ENCODE results near the gene LRRC15.

Gene LRRC15
- total RNA-seq, result 0 to 0.12 (median 0) reads per million in 9 experiments

DNA sequence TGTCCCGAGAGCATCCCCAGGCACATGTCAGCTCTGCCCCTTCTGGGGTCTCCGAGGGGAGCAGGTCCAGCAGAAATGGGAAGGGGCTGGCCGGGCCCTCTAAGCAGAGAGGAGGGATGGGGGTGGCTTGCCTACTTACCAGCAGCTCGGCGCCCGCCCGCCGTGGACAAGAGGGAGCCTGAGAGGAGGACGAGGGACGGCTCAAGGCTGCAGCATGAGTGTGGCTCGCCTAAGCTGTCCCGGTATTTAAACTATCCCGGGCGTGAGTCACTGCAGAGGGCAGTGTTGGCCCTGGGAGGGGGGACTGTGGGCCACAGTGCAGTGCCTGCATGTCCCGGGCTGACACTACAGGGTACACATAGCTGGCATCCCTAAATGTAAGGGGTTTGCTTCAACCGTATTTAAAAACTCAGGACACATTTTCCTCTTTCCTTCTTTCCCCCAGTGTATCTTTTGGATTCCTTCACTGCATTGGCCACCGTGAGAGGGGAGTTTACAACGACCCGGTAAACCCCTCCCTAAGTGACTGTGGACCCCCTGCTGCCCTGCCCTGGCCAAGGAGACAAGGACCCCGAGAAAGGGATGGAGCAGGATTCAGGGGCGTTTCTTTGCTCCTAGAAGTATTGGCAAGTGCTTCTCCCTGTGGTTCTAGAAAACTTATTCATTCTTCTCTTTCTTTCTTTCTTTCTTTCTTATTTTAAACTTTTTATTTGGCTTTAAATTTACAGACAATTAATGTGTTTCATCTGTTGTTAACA is at the start of gene LRRC15:
LRRC15 (minus strand) TSS at position 222 of the 758 bp plus-strand sequence. CDS start 8,700 bp downstream, outside the sequence.
- ATAC-seq (replicated peaks) (no peak), DNase-seq (no peak)
- Mint-ChIP-seq H3K4me3 (no peak within 1 kb of the TSS), H3K9me3 (no peaks in the 10 kb centered on the region), H3K27me3 (peaks cover 51 to 83% of the 10 kb centered on the region in 2 donors), H3K27ac (no peak within 1 kb of the TSS), H3K4me1 (ENCODE audit: low read depth in 2 of 2) (peaks cover 3% of the 10 kb centered on the region in 2 donors), H3K36me3 (ENCODE audit: insufficient read depth) (no peaks in the 10 kb centered on the region)

DNA sequence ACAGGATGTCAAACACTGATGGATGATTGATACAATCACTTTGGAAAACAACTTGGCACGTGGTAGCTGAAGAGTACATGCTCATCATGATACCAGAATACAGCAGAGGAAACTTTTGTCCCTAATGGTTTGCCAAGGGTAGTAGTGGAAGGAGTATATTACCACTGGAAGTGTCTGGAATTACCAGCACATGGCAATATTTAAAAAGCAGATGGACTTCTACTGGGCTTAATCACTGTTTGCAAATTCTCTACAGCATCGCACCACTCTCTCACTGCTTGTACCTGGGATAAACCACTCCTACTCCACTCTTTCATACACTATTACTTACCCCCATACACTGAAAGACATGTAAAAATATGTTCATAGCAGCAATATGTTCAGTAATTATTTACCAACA is 49.1 kb upstream of the LRRC15 start:
- H3K27me3 Mint-ChIP-seq, result no peaks in the 10 kb centered on the region
- H3K36me3 Mint-ChIP-seq (ENCODE audit: insufficient read depth), result peaks cover 16% of the 10 kb centered on the region

GRCh38 chr3:194407423-194407822 is 37.9 kb upstream of the LRRC15 start:
- Mint-ChIP-seq H3K4me3 (no peak overlapping the region), H3K9me3 (no peaks in the 10 kb centered on the region)

More for the DNA sequence above, 49.1 kb upstream of the LRRC15 start:
- no peak for DNase-seq
- Mint-ChIP-seq H3K4me3 (no peak overlapping the region), H3K9me3 (no peaks in the 10 kb centered on the region), H3K27ac (no peak overlapping the region), H3K4me1 (ENCODE audit: low read depth in 2 of 2) (no peaks in the 10 kb centered on the region)
- ATAC-seq (replicated peaks), result no peak

GRCh38 chr3:194405766-194406165 is 36.2 kb upstream of the LRRC15 start:
- ATAC-seq (replicated peaks) (no peak), DNase-seq (no peak)
- Mint-ChIP-seq H3K36me3 (ENCODE audit: insufficient read depth) (peaks cover 33% of the 10 kb centered on the region), H3K4me3 (no peak overlapping the region), H3K9me3 (no peaks in the 10 kb centered on the region), H3K27ac (peak overlapping the region in 1 of 2 donors; percentile 41), H3K27me3 (no peaks in the 10 kb centered on the region), H3K4me1 (ENCODE audit: low read depth in 2 of 2) (no peaks in the 10 kb centered on the region)

More at GRCh38 chr3:194407423-194407822, 37.9 kb upstream of the LRRC15 start:
- H3K27ac Mint-ChIP-seq, result no peak overlapping the region
- DNase-seq, result no peak
- no peaks in the 10 kb centered on the region for H3K27me3 Mint-ChIP-seq
- peaks cover 35% of the 10 kb centered on the region for H3K36me3 Mint-ChIP-seq (ENCODE audit: insufficient read depth)
- no peaks in the 10 kb centered on the region for H3K4me1 Mint-ChIP-seq (ENCODE audit: low read depth in 2 of 2)
- no peak for ATAC-seq (replicated peaks)

- Mint-ChIP-seq H3K4me1 (ENCODE audit: low read depth in 2 of 2) (peaks cover 3 to 4% of the 10 kb centered on the region in 2 donors), H3K9me3 (no peaks in the 10 kb centered on the region), H3K27me3 (peaks cover 0 to 5% of the 10 kb centered on the region in 2 donors), H3K36me3 (ENCODE audit: insufficient read depth) (peaks cover 21% of the 10 kb centered on the region), H3K27ac (no peak overlapping the region), H3K4me3 (no peak overlapping the region)
- DNase-seq (peak; percentile 32 to 53 (median 41)), ATAC-seq (replicated peaks) (peak; percentile 49)
Measured at GRCh38 chr3:194404365-194405140, 35.0 kb upstream of the LRRC15 start.

GRCh38 chr3:194401868-194402329 is 32.4 kb upstream of the LRRC15 start:
- ATAC-seq (replicated peaks) (no peak), DNase-seq (no peak)
- Mint-ChIP-seq H3K4me3 (no peak overlapping the region), H3K36me3 (ENCODE audit: insufficient read depth) (peaks cover 11% of the 10 kb centered on the region), H3K4me1 (ENCODE audit: low read depth in 2 of 2) (peaks cover 19 to 21% of the 10 kb centered on the region in 2 donors), H3K27me3 (peaks cover 9 to 22% of the 10 kb centered on the region in 2 donors), H3K9me3 (no peaks in the 10 kb centered on the region), H3K27ac (no peak overlapping the region)

DNA sequence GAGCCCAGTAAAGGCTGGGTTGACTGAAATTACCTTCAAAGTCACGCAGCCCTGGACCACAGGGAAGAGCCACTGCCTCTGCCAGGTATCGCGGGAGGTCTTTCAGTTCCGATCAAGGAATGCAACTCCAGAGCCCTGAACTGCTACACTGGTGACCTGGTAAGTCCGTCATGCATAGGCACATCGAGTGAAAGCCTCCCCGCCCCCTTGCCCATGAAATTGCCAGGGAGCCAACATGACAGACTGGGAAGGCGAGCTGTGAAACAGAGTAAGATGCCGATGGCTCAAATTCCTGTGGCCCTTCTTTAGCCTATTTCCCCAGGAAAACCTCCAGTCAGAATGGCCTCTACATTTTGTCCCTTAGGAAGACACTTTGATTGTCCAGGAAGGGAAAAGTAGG is 31.8 kb upstream of the LRRC15 start:
- H3K36me3 Mint-ChIP-seq (ENCODE audit: insufficient read depth), result peaks cover 14% of the 10 kb centered on the region
- H3K4me1 Mint-ChIP-seq (ENCODE audit: low read depth in 2 of 2), result peaks cover 19 to 21% of the 10 kb centered on the region in 2 donors
- H3K4me3 Mint-ChIP-seq, result no peak overlapping the region
- no peaks in the 10 kb centered on the region for H3K9me3 Mint-ChIP-seq
- no peak overlapping the region for H3K27ac Mint-ChIP-seq
- no peak for DNase-seq
- peaks cover 9 to 23% of the 10 kb centered on the region in 2 donors for H3K27me3 Mint-ChIP-seq
- ATAC-seq (replicated peaks), result no peak

DNA sequence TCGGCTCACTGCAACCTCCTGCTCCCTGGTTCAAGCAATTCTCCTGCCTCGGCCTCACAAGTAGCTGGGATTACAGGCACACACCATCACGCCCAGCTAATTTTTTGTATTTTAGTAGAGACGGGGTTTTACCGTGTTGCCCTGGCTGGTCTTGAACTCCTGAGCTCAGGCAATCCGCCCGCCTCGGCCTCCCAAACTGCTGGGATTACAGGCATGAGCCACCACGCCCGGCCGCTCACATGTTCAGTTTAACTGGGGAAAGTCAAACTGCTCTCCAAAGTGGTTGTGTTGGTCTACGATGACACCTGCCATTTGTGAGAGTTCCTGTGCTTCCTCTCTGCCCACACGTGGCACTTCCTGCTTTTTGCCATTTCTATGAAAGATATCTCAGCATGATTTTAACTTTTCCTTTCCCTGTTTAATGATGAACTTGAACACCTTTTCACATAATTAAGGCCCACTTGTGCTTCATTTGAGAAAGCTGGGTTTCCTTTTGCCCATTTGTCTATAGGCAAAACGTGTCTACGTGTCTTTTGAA is 30.4 kb upstream of the LRRC15 start:
- peaks cover 21 to 25% of the 10 kb centered on the region in 2 donors for H3K4me1 Mint-ChIP-seq (ENCODE audit: low read depth in 2 of 2)
- ATAC-seq (replicated peaks), result no peak
- H3K9me3 Mint-ChIP-seq, result no peaks in the 10 kb centered on the region
- no peak overlapping the region for H3K27ac Mint-ChIP-seq
- H3K4me3 Mint-ChIP-seq, result no peak overlapping the region
- H3K27me3 Mint-ChIP-seq, result peaks cover 17 to 34% of the 10 kb centered on the region in 2 donors
- peaks cover 10% of the 10 kb centered on the region for H3K36me3 Mint-ChIP-seq (ENCODE audit: insufficient read depth)
- DNase-seq, result no peak

GRCh38 chr3:194399166-194399565 is 29.6 kb upstream of the LRRC15 start, which contains the start of gene GP5:
Gene GP5 (minus strand): TSS chr3:194399266. CDS start chr3:194398282, 984 bp downstream.
- H3K27ac Mint-ChIP-seq, result no peak within 1 kb of the TSS
- no peak for ATAC-seq (replicated peaks)
- no peak for DNase-seq
- no peaks in the 10 kb centered on the region for H3K9me3 Mint-ChIP-seq
- H3K27me3 Mint-ChIP-seq, result peaks cover 17 to 34% of the 10 kb centered on the region in 2 donors
- H3K36me3 Mint-ChIP-seq (ENCODE audit: insufficient read depth), result peaks cover 7% of the 10 kb centered on the region
- H3K4me3 Mint-ChIP-seq, result peak within 1 kb of the TSS; percentile 77 to 89
- H3K4me1 Mint-ChIP-seq (ENCODE audit: low read depth in 2 of 2), result peaks cover 21 to 25% of the 10 kb centered on the region in 2 donors

DNA sequence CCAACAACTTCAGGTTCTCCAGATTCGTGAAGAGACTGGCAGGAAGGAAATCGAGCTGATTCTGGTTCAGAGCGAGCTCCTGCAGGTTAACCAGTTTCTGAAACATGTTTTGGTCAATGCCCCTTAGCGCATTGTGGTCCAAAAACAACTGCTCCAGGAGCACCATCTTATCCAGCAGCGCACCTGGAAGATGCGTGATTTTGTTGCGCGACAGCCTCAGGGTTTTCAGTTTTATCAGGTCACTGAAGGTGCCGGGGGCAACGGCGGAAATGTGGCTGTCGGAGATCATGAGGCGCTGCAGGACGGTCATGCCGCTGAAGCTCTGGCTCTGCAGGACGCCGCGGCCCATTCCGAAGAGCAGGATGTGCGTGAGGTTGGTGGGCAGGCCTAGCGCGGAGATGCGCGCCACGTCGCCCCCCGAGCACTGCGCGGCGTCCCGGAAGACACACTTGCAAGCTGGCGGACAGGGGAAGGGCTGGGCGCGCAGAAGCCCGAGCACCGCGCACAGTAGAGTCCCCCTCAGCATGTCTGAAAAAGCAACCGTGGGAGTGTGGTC is 28.3 kb upstream of the LRRC15 start:
- H3K4me3 Mint-ChIP-seq, result peak overlapping the region; percentile 77 to 89
- peaks cover 7% of the 10 kb centered on the region for H3K36me3 Mint-ChIP-seq (ENCODE audit: insufficient read depth)
- ATAC-seq (replicated peaks) (peak; percentile 51), DNase-seq (peak in 1 of 3 experiments; percentile 12)
- no peaks in the 10 kb centered on the region for H3K9me3 Mint-ChIP-seq
- H3K27me3 Mint-ChIP-seq, result peaks cover 17 to 34% of the 10 kb centered on the region in 2 donors
- H3K27ac Mint-ChIP-seq, result peak overlapping the region in 1 of 2 donors; percentile 57
- H3K4me1 Mint-ChIP-seq (ENCODE audit: low read depth in 2 of 2), result peaks cover 21 to 25% of the 10 kb centered on the region in 2 donors

GRCh38 chr3:194396859-194397756 is 27.6 kb upstream of the LRRC15 start:
- ATAC-seq (replicated peaks) (peak; percentile 62), DNase-seq (peak in 1 of 3 experiments; percentile 10)
- H3K9me3 Mint-ChIP-seq, result no peaks in the 10 kb centered on the region
- peaks cover 21 to 25% of the 10 kb centered on the region in 2 donors for H3K4me1 Mint-ChIP-seq (ENCODE audit: low read depth in 2 of 2)
- peaks cover 7% of the 10 kb centered on the region for H3K36me3 Mint-ChIP-seq (ENCODE audit: insufficient read depth)
- peak overlapping the region; percentile 77 to 89 for H3K4me3 Mint-ChIP-seq
- H3K27ac Mint-ChIP-seq, result peak overlapping the region in 1 of 2 donors; percentile 57
- peaks cover 17 to 34% of the 10 kb centered on the region in 2 donors for H3K27me3 Mint-ChIP-seq

- ATAC-seq (replicated peaks) (no peak), DNase-seq (no peak)
- no peak overlapping the region for H3K27ac Mint-ChIP-seq
- H3K9me3 Mint-ChIP-seq, result no peaks in the 10 kb centered on the region
- peaks cover 7% of the 10 kb centered on the region for H3K36me3 Mint-ChIP-seq (ENCODE audit: insufficient read depth)
- H3K4me1 Mint-ChIP-seq (ENCODE audit: low read depth in 2 of 2), result peaks cover 21 to 25% of the 10 kb centered on the region in 2 donors
- peak overlapping the region; percentile 77 to 89 for H3K4me3 Mint-ChIP-seq
- peaks cover 17 to 34% of the 10 kb centered on the region in 2 donors for H3K27me3 Mint-ChIP-seq
Measured at GRCh38 chr3:194396539-194396858, 27.0 kb upstream of the LRRC15 start.

All from effector memory CD8-positive, alpha-beta T cell (primary cell).